Forelimb muscle (tissue), 1 donor: ENCODE data around the gene WDR93. TPM values are rescaled to one million over a fixed set of nuclear protein-coding genes. Genes with fewer than 3 reads are reported as not detected.

ENCODE experiments used
- DNase-seq: peaks from one replicate; pipeline ENCODE4 v3.0.0-alpha.2; 2013; ENCODE audit warnings: low read depth
- polyA plus RNA-seq: library from polyadenylated mRNA; unstranded; fragments of 120-200 nt; gene quantifications from one replicate; pipeline ENCODE4 v1.2.1, GENCODE V29; 2013; ENCODE audit not compliant: insufficient read length

Gene WDR93
- polyA plus RNA-seq, 1 donor: 0.18 TPM

GRCh38 chr15:89662893-89663626 is 27.6 kb upstream of the WDR93 start:
- DNase-seq: no peak

GRCh38 chr15:89664441-89665350 is 25.9 kb upstream of the WDR93 start:
- DNase-seq: no peak

- no peak for DNase-seq
Observed at GRCh38 chr15:89665449-89666181, 25.0 kb upstream of the WDR93 start.

DNA sequence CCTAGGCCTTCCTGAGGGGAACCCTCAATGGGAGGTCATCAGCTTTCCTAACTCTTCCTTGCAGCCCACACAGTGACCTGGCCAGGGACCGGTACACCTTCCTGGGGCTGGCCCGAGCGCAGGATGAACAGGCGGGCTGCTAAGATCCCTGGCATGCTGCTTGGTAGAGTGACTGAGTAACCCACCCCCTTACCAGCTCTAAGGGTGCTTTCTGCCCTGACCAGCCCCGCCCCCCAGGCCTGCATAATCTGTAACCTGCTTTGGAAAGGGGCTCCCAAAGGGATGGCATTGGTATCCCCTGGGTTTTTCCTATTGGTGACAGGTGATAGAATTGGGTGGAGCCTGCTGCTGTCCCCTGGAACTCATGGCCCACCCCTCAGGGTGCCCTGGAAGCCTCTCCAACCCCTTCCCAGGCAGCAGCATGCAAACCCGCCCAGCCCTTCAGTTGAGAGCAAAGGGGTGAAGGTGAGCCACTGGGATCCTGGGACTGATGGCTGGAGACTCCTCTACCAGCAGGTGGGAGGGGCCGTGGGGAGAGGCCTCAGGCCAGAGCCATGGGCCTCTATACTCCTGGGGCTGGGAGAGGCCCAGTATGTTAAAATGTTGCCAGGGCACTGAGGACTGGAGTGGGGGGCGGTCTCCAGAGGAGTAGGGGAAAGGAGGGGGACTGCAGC is 24.3 kb upstream of the WDR93 start:
- no peak for DNase-seq

- DNase-seq: no peak
Observed at GRCh38 chr15:89666858-89667705, 23.5 kb upstream of the WDR93 start.

DNA sequence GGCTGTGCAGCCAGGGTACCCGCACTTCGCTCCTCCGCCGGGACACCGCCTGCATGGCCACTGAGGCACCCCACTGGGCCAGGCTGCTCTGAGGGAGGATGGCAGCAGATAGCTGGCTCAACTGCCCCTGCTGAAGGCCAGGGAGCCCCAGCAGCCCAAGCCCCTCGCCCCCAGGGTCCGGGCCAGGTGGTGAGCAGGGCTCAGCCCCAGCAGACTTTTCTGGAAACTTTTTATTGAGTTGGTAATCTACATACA is 23.0 kb upstream of the WDR93 start:
- DNase-seq: no peak

DNA sequence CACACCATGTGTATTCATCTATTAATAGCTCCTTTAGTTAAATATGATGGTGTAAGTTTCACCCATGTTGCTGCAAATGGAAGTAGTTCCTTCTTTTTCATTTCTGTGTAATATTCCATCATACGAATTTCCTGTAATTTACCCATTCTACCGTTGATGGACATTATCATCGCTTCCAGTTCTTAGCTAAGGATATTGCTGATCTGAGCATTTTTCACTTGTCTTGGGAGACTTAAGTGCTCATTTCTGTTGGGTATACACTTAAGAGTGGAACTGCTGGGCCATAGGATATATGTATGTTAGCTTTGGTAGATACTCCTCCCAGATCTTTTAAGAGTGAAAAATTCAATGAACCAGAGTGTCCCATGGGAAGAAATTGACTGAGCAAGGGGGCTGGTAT is 22.4 kb upstream of the WDR93 start:
- DNase-seq: no peak

- DNase-seq: no peak
Observed at GRCh38 chr15:89669309-89669865, 21.2 kb upstream of the WDR93 start.

- DNase-seq: no peak
Observed at GRCh38 chr15:89669941-89670340, 20.7 kb upstream of the WDR93 start.

DNA sequence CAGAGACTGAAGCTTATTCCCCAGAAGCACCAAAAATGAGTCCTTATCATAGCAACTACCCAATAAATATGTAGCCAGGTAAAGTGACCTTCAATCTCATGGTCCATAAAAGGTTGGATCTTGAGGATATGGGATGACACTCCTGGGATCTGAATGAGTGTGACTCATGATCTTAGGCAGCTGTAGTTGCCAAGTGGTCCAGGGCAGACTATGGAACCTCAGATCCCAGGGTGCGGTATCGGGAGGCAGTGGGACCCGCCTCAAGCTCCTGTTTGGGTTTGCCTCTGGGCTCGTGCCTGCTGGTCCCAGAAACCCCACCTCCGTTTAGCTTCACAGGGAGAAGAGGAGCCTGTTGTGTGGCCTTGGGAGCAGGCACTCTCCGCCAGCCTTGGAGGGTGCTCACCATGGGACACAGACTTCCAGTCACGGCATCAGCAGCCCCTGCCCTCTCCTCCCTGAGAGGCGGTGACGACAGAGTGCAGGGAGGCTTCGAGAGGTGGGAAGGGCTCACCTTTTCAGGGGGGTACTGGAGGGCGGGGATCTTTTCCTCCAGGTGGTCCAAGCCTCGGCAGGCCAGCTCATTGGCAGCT is 19.5 kb upstream of the WDR93 start:
- DNase-seq: no peak

GRCh38 chr15:89671687-89672086 is 18.9 kb upstream of the WDR93 start:
- DNase-seq: no peak

GRCh38 chr15:89672221-89673164 is 18.1 kb upstream of the WDR93 start:
- DNase-seq: no peak

DNA sequence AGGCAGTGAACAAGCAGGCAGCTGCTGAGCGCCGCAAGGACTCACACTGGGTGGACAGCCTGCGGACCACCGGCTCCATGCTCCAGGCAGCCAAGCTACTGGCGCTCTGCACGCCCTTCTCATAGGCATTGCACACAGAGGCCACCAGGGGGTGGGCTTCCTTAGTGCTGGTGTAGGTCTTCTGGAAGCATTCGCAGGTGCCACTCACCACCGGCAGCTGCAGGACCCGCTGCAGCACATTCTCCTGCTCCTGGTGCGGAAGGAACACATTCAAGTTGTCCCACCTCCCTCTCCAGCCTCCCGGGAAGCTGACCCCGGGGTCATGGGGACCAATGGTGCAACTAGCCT is 17.5 kb upstream of the WDR93 start:
- DNase-seq: no peak

GRCh38 chr15:89674526-89674925 is 16.1 kb upstream of the WDR93 start:
- no peak for DNase-seq

DNA sequence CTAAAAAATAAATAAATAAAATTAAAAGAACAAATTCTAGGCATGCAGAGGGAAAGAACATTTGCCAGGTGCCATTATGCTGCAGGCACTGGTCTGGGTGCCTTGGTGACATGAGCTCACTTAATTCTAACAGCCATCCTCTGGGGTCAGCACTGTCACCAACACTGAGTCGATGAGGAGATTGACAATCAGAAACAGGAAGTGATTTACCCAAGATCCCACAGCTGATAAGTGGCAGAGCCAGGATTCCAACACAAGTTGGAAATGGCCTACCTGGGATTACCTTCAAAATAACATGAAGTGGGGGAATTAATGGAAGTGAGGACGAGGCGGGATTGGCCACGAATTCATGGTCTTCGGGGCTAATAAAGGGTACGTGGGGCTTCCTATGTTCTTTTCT is 15.0 kb upstream of the WDR93 start:
- DNase-seq: no peak

- no peak for DNase-seq
Observed at GRCh38 chr15:89677381-89677780, 13.2 kb upstream of the WDR93 start.

GRCh38 chr15:89679212-89679611 is 11.4 kb upstream of the WDR93 start, which contains the start of gene PLIN1:
PLIN1 (minus strand) TSS chr15:89679367; CDS start chr15:89677489, 1,878 bp downstream.
- DNase-seq: no peak

GRCh38 chr15:89680282-89680873 is 10.2 kb upstream of the WDR93 start:
- DNase-seq: peak; percentile 19

- no peak for DNase-seq
Observed at GRCh38 chr15:89681146-89681545, 9.5 kb upstream of the WDR93 start.
